ENCODE results near the gene HCFC2. TPM values are rescaled to one million over a fixed set of nuclear protein-coding genes. Genes with fewer than 3 reads are reported as not detected.

Gene HCFC2
- total and polyA plus RNA-seq, 2 of the 4 experiments (the other 2 are of a cell fraction), result 12.0 to 34.2 TPM

DNA sequence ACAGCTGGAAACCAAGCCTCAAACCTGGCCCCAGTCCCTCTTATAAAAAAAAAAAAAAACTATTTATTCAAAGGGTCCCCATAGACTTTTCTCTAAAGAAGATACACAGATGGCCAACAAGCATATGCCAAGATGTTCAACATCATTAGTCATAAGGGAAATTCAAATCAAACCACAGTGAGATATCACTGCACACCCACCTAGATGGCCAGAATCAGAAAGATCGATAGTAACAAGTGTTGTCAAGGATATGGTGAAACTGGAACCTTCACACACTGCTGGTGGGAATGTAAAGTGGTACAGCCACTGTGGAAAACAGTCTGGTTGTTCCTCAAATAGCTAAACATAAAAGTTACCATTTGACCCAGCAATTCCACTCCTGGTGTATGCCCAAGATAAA lies 79.6 kb downstream of the HCFC2 start:
- no TSS peak for BruUV-seq (replicated peaks)
- H2BK5ac ChIP-seq (ENCODE audit: low read depth, low read length, poor library complexity, severe bottlenecking), result no peak overlapping the region
- no peak overlapping the region for H3K4me3 ChIP-seq (ENCODE audit: insufficient read depth, low read depth, low read length)
- H3K14ac ChIP-seq (replicated peaks; ENCODE audit: low read depth, low read length), result no peak overlapping the region; the same call in 1 of the 2 replicates
- no peak overlapping the region for H2AK9ac ChIP-seq (replicated peaks; ENCODE audit: low read depth, low read length, poor library complexity)
- ChIA-PET CTCF (no interaction called here), POLR2A (ENCODE audit: unreplicated experiment) (no interaction called here)
- H3K4me1 ChIP-seq (ENCODE audit: control insufficient read depth, insufficient read depth, low read length), result peaks cover under 1% of the 10 kb centered on the region; the same call in 1 of the 2 replicates
- no peak overlapping the region for H4K8ac ChIP-seq (ENCODE audit: low read depth in 2 of 2, low read length in 2 of 2)
- no peaks in the 10 kb centered on the region for H4K20me1 ChIP-seq (ENCODE audit: insufficient read depth, low read length)
- H3K56ac ChIP-seq (ENCODE audit: extremely low read depth, insufficient read depth, low read length), result no peak overlapping the region
- intact Hi-C loops (cut with micrococcal nuclease), result no loop called here
- no peak overlapping the region for H2BK20ac ChIP-seq (ENCODE audit: low read depth, low read length)
- no peaks in the 10 kb centered on the region; the same call in 1 of the 2 replicates for H3K9me3 ChIP-seq (ENCODE audit: control insufficient read depth, insufficient read depth, low read length)
- peaks cover under 1% of the 10 kb centered on the region; the same call in 1 of the 2 replicates for H3K9me1 ChIP-seq (ENCODE audit: insufficient read depth, low read length)
- H2AK5ac ChIP-seq (ENCODE audit: low read depth, low read length), result no peak overlapping the region
- H3K4ac ChIP-seq (ENCODE audit: low read depth, low read length), result no peak overlapping the region
- no peaks in the 10 kb centered on the region for H3K27me3 ChIP-seq (ENCODE audit: control insufficient read depth, insufficient read depth, low read length)
- TF ChIP-seq, protein P1, sequence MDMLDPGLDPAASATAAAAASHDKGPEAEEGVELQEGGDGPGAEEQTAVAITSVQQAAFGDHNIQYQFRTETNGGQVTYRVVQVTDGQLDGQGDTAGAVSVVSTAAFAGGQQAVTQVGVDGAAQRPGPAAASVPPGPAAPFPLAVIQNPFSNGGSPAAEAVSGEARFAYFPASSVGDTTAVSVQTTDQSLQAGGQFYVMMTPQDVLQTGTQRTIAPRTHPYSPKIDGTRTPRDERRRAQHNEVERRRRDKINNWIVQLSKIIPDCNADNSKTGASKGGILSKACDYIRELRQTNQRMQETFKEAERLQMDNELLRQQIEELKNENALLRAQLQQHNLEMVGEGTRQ (IDR thresholded peaks at IDR 0.05; ENCODE audit: low read depth, low read length), result no peak
- TF ChIP-seq SMC3 (IDR thresholded peaks at IDR 0.05; ENCODE audit: low read depth, low read length), result no peak
- TF ChIP-seq CHD1 (IDR thresholded peaks at IDR 0.05; ENCODE audit: low read depth, low read length), result no peak
- TF ChIP-seq BHLHE40 (IDR thresholded peaks at IDR 0.05; ENCODE audit: low read depth, low read length), result no peak
- TF ChIP-seq MAFK (IDR thresholded peaks at IDR 0.05; ENCODE audit: low read depth, low read length), result no peak
- TF ChIP-seq, protein P2, sequence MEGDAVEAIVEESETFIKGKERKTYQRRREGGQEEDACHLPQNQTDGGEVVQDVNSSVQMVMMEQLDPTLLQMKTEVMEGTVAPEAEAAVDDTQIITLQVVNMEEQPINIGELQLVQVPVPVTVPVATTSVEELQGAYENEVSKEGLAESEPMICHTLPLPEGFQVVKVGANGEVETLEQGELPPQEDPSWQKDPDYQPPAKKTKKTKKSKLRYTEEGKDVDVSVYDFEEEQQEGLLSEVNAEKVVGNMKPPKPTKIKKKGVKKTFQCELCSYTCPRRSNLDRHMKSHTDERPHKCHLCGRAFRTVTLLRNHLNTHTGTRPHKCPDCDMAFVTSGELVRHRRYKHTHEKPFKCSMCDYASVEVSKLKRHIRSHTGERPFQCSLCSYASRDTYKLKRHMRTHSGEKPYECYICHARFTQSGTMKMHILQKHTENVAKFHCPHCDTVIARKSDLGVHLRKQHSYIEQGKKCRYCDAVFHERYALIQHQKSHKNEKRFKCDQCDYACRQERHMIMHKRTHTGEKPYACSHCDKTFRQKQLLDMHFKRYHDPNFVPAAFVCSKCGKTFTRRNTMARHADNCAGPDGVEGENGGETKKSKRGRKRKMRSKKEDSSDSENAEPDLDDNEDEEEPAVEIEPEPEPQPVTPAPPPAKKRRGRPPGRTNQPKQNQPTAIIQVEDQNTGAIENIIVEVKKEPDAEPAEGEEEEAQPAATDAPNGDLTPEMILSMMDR (conservative IDR thresholded peaks at IDR 0.05; ENCODE audit: low read depth, low read length), result no peak
- no peak for TF ChIP-seq POLR2A (IDR thresholded peaks at IDR 0.05; ENCODE audit: low read depth, low read length)
- no peak for TF ChIP-seq RFX5 (IDR thresholded peaks at IDR 0.05; ENCODE audit: low read depth, low read length)
- no peak for TF ChIP-seq NFE2L2 (IDR thresholded peaks at IDR 0.05; ENCODE audit: low read depth, low read length)
- no peaks in the 10 kb centered on the region for H3K36me3 ChIP-seq (ENCODE audit: control insufficient read depth, insufficient read depth, low read length)
- H2BK15ac ChIP-seq (ENCODE audit: low read depth, low read length), result no peak overlapping the region
- no peak overlapping the region for H4K5ac ChIP-seq (ENCODE audit: low read depth, low read length)
- H2AFZ ChIP-seq (replicated peaks; ENCODE audit: low read length, poor library complexity), result no peak overlapping the region
- WGBS, 2 experiments (ENCODE audit: extremely low coverage in 2 of 2, insufficient read length in 1 of 2), result no CpG with 5 or more reads among the region's 1 CpG
- no peak overlapping the region for H3K23ac ChIP-seq (ENCODE audit: low read depth, low read length)
- no peak overlapping the region for H2BK120ac ChIP-seq (ENCODE audit: low read depth, low read length)
- dilution Hi-C loops (cut with HindIII; ENCODE audit: low sequenced_read_pairs, unreplicated experiment), result no loop called here
- DNase-seq, result no peak
- H3K79me1 ChIP-seq (ENCODE audit: low read depth in 1 of 2, low read length in 2 of 2), result peaks cover 0 to 3% of the 10 kb centered on the region in 2 experiments; a peak in 1 of 4 replicates
- no peak for ATAC-seq (ENCODE audit: low read depth)
- no peak overlapping the region for H3K18ac ChIP-seq (ENCODE audit: low read depth, low read length)
- in situ Hi-C loops (cut with MboI; ENCODE audit: low sequenced_read_pairs), result no loop called here
- no peak overlapping the region for H4K91ac ChIP-seq (ENCODE audit: insufficient read depth, low read depth, low read length)
- no peak overlapping the region for H3K9ac ChIP-seq (ENCODE audit: low read depth, low read length)
- H3K4me2 ChIP-seq (ENCODE audit: low read depth, low read length), result no peak overlapping the region
- H3K27ac ChIP-seq (ENCODE audit: insufficient read depth, low read length), result no peak overlapping the region

Data from IMR-90 (cell line).